ENCODE results near the gene EPHA6.

- TF ChIP-seq, protein P1, sequence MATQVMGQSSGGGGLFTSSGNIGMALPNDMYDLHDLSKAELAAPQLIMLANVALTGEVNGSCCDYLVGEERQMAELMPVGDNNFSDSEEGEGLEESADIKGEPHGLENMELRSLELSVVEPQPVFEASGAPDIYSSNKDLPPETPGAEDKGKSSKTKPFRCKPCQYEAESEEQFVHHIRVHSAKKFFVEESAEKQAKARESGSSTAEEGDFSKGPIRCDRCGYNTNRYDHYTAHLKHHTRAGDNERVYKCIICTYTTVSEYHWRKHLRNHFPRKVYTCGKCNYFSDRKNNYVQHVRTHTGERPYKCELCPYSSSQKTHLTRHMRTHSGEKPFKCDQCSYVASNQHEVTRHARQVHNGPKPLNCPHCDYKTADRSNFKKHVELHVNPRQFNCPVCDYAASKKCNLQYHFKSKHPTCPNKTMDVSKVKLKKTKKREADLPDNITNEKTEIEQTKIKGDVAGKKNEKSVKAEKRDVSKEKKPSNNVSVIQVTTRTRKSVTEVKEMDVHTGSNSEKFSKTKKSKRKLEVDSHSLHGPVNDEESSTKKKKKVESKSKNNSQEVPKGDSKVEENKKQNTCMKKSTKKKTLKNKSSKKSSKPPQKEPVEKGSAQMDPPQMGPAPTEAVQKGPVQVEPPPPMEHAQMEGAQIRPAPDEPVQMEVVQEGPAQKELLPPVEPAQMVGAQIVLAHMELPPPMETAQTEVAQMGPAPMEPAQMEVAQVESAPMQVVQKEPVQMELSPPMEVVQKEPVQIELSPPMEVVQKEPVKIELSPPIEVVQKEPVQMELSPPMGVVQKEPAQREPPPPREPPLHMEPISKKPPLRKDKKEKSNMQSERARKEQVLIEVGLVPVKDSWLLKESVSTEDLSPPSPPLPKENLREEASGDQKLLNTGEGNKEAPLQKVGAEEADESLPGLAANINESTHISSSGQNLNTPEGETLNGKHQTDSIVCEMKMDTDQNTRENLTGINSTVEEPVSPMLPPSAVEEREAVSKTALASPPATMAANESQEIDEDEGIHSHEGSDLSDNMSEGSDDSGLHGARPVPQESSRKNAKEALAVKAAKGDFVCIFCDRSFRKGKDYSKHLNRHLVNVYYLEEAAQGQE (IDR thresholded peaks at IDR 0.05): no peak
- TF ChIP-seq CBX8 (IDR thresholded peaks at IDR 0.05) (no peak), RCOR1 (IDR thresholded peaks at IDR 0.05; ENCODE audit: low read depth, low read length) (no peak), KDM5A (IDR thresholded peaks at IDR 0.05) (no peak), POLR2A (IDR thresholded peaks at IDR 0.05; ENCODE audit: low read length) (no peak), EHF (CRISPR knock-in tag; IDR thresholded peaks at IDR 0.05) (no peak)
- TF ChIP-seq, protein P2, sequence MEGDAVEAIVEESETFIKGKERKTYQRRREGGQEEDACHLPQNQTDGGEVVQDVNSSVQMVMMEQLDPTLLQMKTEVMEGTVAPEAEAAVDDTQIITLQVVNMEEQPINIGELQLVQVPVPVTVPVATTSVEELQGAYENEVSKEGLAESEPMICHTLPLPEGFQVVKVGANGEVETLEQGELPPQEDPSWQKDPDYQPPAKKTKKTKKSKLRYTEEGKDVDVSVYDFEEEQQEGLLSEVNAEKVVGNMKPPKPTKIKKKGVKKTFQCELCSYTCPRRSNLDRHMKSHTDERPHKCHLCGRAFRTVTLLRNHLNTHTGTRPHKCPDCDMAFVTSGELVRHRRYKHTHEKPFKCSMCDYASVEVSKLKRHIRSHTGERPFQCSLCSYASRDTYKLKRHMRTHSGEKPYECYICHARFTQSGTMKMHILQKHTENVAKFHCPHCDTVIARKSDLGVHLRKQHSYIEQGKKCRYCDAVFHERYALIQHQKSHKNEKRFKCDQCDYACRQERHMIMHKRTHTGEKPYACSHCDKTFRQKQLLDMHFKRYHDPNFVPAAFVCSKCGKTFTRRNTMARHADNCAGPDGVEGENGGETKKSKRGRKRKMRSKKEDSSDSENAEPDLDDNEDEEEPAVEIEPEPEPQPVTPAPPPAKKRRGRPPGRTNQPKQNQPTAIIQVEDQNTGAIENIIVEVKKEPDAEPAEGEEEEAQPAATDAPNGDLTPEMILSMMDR (IDR thresholded peaks at IDR 0.05): no peak
- TF ChIP-seq, protein P3, sequence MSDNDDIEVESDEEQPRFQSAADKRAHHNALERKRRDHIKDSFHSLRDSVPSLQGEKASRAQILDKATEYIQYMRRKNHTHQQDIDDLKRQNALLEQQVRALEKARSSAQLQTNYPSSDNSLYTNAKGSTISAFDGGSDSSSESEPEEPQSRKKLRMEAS (IDR thresholded peaks at IDR 0.05): no peak
These were observed 252.1 kb downstream of the EPHA6 start for GRCh38 chr3:97066531-97066930.

All from A549 (cell line).